K562 (cell line): ENCODE data around the gene ABCA7. TPM values are rescaled to one million over a fixed set of nuclear protein-coding genes. Genes with fewer than 3 reads are reported as not detected.
A peak's percentile ranks its signal among the peaks of the same experiment; 100 is the strongest.

Experiments
- MGA ChIP-seq: fragments of 450-650 bp; IDR thresholded peaks from 2 replicates; pipeline ENCODE4 v1.6.1; 2016; ENCODE audit warnings: mild to moderate bottlenecking, moderate library complexity
- RBM25 ChIP-seq: fragments of 200-400 bp; formaldehyde crosslinking; IDR thresholded peaks from 2 replicates; pipeline ENCODE4 v1.6.1; 2018; ENCODE audit warnings: low read length, low read depth, moderate library complexity; ENCODE audit not compliant: severe bottlenecking
- SMAD4 ChIP-seq: fragments of 250-450 bp; sonication (Bioruptor Pico); conservative IDR thresholded peaks from 2 replicates; pipeline ENCODE4 v1.8.0; 2021; ENCODE audit warnings: inconsistent platforms, mild to moderate bottlenecking, moderate library complexity
- ZFP36 ChIP-seq: fragments of 150-350 bp; IDR thresholded peaks from 2 replicates; pipeline ENCODE4 v1.6.1; 2018; ENCODE audit warnings: low read length, low read depth; ENCODE audit not compliant: partially characterized antibody
- ZKSCAN3 ChIP-seq: fragments of 250-450 bp; sonication (Bioruptor Pico); IDR thresholded peaks from 2 replicates; pipeline ENCODE4 v1.4.0; 2020
- ZNF121 ChIP-seq: sonication (generic); formaldehyde crosslinking; conservative IDR thresholded peaks from 2 replicates; pipeline ENCODE4 v1.8.0; 2022; ENCODE audit warnings: missing genetic modification reagents
- ZNF324 ChIP-seq: fragments of 250-450 bp; sonication (Bioruptor Pico); IDR thresholded peaks from 2 replicates; pipeline ENCODE4 v1.4.0; 2020; ENCODE audit warnings: mild to moderate bottlenecking
- ZNF79 ChIP-seq: fragments of 250-450 bp; sonication (Bioruptor Pico); IDR thresholded peaks from 2 replicates; pipeline ENCODE4 v1.4.0; 2020; ENCODE audit warnings: low read depth, mild to moderate bottlenecking, moderate library complexity
- polyA plus RNA-seq, 8 experiments: library from polyadenylated mRNA; depleted of rRNA in 4 of 8; stranded (reverse) in 5 of 8; unstranded in 3 of 8; fragments of >200 nt; fragmentation: Nextera tagmentation in 2 of 8; fragmentation: Illumina TruSeq in 1 of 8; extraction: Ambion mirVana in 2 of 8; extraction: Trizol in 1 of 8; gene quantifications; 2 replicates each; pipeline versions ENCODE4 v1.2.1 to v1.2.3, GENCODE V29; 2011 to 2014; ENCODE audit warnings: inconsistent platforms in 1 of 8, missing spikeins in 1 of 8
- total RNA-seq, 7 experiments: library from RNA; depleted of rRNA in 6 of 7; stranded (reverse); fragments of >200 nt in 6 of 7; fragmentation: Illumina TruSeq in 2 of 7; extraction: Trizol in 2 of 7; gene quantifications; 2 replicates each; pipeline versions ENCODE4 v1.2.1 to v1.2.3, GENCODE V29; 2011 to 2021; ENCODE audit warnings: low replicate concordance in 1 of 7
- TF ChIP-seq, protein P1 (sequence below): sonication (generic); formaldehyde crosslinking; IDR thresholded peaks from 2 replicates; pipeline ENCODE4 v1.5.0; 2020; ENCODE audit warnings: missing genetic modification reagents
- TF ChIP-seq, protein P2 (sequence below): fragments of 250-450 bp; sonication (Bioruptor Pico); IDR thresholded peaks from 2 replicates; pipeline ENCODE4 v1.5.1; 2021; ENCODE audit warnings: mild to moderate bottlenecking
- TF ChIP-seq, protein P3 (sequence below): fragments of 450-650 bp; IDR thresholded peaks from 2 replicates; pipeline ENCODE4 v1.6.1; 2016; ENCODE audit warnings: borderline replicate concordance

Gene ABCA7
- total and polyA plus RNA-seq, 9 of the 15 experiments (the other 6 are each of a cell fraction or from before 2014, with no cell fraction given), result 2.3 to 96.1 (median 31.2) TPM

DNA sequence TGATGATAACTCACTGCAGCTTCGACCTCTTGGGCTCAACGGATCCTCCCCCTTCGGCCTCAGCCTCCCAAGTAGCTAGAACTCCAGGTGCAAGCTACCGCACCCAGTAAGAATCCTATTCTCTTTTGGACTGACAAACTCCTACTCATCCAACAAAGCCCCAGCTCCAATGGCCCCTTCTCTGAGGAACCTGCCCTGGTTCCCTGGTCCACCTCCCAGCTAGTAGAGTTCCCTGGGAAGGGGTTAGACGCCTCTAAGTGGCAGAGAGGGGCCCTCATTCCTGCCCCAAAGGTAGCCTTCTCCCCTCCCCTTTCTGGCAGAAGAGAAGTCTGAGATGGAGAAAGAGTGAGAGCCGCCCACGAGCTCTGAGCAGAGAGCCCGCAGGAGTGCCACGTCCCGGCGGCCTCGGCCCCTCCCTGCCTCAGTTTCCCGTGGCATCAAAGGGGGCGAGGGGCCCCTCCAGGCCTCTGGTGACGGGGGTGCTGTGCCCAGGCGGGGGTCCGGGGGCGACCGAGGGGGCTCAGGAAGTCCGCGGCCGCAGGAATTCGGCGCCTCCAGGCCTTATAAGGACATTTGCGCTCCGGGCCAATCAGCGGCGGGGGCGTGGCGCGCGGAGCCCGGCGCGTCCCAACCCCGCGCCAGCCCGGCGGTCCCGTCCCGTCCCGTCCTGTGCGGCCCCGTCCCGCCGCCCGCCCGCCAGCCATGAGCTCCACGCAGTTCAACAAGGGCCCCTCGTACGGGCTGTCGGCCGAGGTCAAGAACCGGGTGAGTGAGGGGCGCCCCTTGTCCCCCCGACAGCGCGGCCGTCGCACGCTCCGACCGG lies 13.7 kb upstream of the ABCA7 start, which contains the start of gene CNN2 (continued):
- TF ChIP-seq MGA (peak; percentile 26; the same call in 1 of the 2 replicates), ZNF324 (no peak), ZNF121 (no peak), RBM25 (peak; percentile 72), ZNF79 (CRISPR knock-in tag) (no peak), SMAD4 (peak; percentile 68; the same call in 1 of the 2 replicates), ZFP36 (no peak), ZKSCAN3 (no peak)
- TF ChIP-seq, protein P1, sequence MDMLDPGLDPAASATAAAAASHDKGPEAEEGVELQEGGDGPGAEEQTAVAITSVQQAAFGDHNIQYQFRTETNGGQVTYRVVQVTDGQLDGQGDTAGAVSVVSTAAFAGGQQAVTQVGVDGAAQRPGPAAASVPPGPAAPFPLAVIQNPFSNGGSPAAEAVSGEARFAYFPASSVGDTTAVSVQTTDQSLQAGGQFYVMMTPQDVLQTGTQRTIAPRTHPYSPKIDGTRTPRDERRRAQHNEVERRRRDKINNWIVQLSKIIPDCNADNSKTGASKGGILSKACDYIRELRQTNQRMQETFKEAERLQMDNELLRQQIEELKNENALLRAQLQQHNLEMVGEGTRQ (CRISPR knock-in tag), result no peak
- TF ChIP-seq, protein P2, sequence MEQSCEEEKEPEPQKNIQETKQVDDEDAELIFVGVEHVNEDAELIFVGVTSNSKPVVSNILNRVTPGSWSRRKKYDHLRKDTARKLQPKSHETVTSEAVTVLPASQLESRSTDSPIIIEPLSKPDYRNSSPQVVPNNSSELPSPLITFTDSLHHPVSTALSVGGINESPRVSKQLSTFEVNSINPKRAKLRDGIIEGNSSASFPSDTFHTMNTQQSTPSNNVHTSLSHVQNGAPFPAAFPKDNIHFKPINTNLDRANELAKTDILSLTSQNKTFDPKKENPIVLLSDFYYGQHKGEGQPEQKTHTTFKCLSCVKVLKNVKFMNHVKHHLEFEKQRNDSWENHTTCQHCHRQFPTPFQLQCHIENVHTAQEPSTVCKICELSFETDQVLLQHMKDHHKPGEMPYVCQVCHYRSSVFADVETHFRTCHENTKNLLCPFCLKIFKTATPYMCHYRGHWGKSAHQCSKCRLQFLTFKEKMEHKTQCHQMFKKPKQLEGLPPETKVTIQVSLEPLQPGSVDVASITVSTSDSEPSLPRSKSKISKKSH (CRISPR knock-in tag), result no peak
- TF ChIP-seq, protein P3, sequence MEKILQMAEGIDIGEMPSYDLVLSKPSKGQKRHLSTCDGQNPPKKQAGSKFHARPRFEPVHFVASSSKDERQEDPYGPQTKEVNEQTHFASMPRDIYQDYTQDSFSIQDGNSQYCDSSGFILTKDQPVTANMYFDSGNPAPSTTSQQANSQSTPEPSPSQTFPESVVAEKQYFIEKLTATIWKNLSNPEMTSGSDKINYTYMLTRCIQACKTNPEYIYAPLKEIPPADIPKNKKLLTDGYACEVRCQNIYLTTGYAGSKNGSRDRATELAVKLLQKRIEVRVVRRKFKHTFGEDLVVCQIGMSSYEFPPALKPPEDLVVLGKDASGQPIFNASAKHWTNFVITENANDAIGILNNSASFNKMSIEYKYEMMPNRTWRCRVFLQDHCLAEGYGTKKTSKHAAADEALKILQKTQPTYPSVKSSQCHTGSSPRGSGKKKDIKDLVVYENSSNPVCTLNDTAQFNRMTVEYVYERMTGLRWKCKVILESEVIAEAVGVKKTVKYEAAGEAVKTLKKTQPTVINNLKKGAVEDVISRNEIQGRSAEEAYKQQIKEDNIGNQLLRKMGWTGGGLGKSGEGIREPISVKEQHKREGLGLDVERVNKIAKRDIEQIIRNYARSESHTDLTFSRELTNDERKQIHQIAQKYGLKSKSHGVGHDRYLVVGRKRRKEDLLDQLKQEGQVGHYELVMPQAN, result 0 out of 2 replicates have a peak, but pooled peaks have one; percentile 11
